H9 (cell line): ENCODE data around the gene ANKRD22. TPM values are rescaled to one million over a fixed set of nuclear protein-coding genes. Genes with fewer than 3 reads are reported as not detected.

Experiments used
- DNase-seq: peaks from one replicate; pipeline ENCODE4 v3.0.0-alpha.2; 2017
- H2AFZ ChIP-seq: one replicate; pipeline ENCODE4 v1.6.1; 2013; ENCODE audit warnings: mild to moderate bottlenecking, low read length, control low read depth, moderate library complexity
- H2AK5ac ChIP-seq: 2 replicates; pipeline ENCODE4 v1.6.1; 2013; ENCODE audit warnings: low read length, control low read depth, mixed read lengths; ENCODE audit not compliant: insufficient read length
- H2BK120ac ChIP-seq: one replicate; pipeline ENCODE4 v1.6.1; 2013; ENCODE audit warnings: low read depth, mild to moderate bottlenecking, low read length, control low read depth, inconsistent platforms; ENCODE audit not compliant: poor library complexity, severe bottlenecking
- H2BK12ac ChIP-seq: 2 replicates; pipeline ENCODE4 v1.6.1; 2013; ENCODE audit warnings: low read length, control low read depth, mixed read lengths, low read depth; ENCODE audit not compliant: insufficient read length
- H2BK15ac ChIP-seq: 2 replicates; pipeline ENCODE4 v1.6.1; 2013; ENCODE audit warnings: low read depth, low read length, control low read depth
- H2BK20ac ChIP-seq: one replicate; pipeline ENCODE4 v1.6.1; 2013; ENCODE audit warnings: low read depth, mild to moderate bottlenecking, low read length, control low read depth, inconsistent platforms; ENCODE audit not compliant: poor library complexity, severe bottlenecking
- H2BK5ac ChIP-seq: 2 replicates; pipeline ENCODE4 v1.6.1; 2013; ENCODE audit warnings: low read length, control low read depth, mixed read lengths; ENCODE audit not compliant: insufficient read length
- H3K14ac ChIP-seq: 2 replicates; pipeline ENCODE4 v1.6.1; 2013; ENCODE audit warnings: low read length, control low read depth; ENCODE audit not compliant: insufficient read depth
- H3K18ac ChIP-seq: 2 replicates; pipeline ENCODE4 v1.6.1; 2013; ENCODE audit warnings: low read depth, mild to moderate bottlenecking, mixed read lengths, low read length, control low read depth; ENCODE audit not compliant: insufficient read length
- H3K23ac ChIP-seq: 2 replicates; pipeline ENCODE4 v1.6.1; 2013; ENCODE audit warnings: low read length, control low read depth, mixed read lengths, low read depth; ENCODE audit not compliant: insufficient read length
- H3K23me2 ChIP-seq: 2 replicates; pipeline ENCODE4 v1.6.1; 2013; ENCODE audit warnings: low read depth, mild to moderate bottlenecking, mixed read lengths, low read length, control low read depth; ENCODE audit not compliant: insufficient read length, poor library complexity, severe bottlenecking
- H3K27ac ChIP-seq: 2 replicates; pipeline ENCODE4 v1.5.1; 2013; ENCODE audit warnings: low read length, control low read depth, mixed read lengths, low read depth; ENCODE audit not compliant: insufficient read length
- H3K27me3 ChIP-seq: 2 replicates; pipeline ENCODE4 v1.6.1; 2013; ENCODE audit warnings: low read length, control low read depth, inconsistent platforms; ENCODE audit not compliant: insufficient read depth
- H3K4ac ChIP-seq: 2 replicates; pipeline ENCODE4 v1.6.1; 2013; ENCODE audit warnings: low read depth, mild to moderate bottlenecking, control low read depth, inconsistent platforms, low read length, moderate library complexity
- H3K4me1 ChIP-seq: 2 replicates; pipeline ENCODE4 v1.6.1; 2013; ENCODE audit warnings: low read length, control low read depth, inconsistent platforms; ENCODE audit not compliant: insufficient read depth
- H3K4me2 ChIP-seq: 2 replicates; pipeline ENCODE4 v1.6.1; 2013; ENCODE audit warnings: low read length, control low read depth, mixed read lengths; ENCODE audit not compliant: insufficient read length, insufficient read depth
- H3K56ac ChIP-seq: 2 replicates; pipeline ENCODE4 v1.6.1; 2013; ENCODE audit warnings: low read depth, mild to moderate bottlenecking, mixed read lengths, low read length, control low read depth; ENCODE audit not compliant: insufficient read length
- H3K79me1 ChIP-seq: 2 replicates; pipeline ENCODE4 v1.6.1; 2013; ENCODE audit warnings: low read depth, mild to moderate bottlenecking, moderate library complexity, low read length, control low read depth, inconsistent platforms; ENCODE audit not compliant: insufficient read depth, poor library complexity, severe bottlenecking
- H3K79me2 ChIP-seq: 2 replicates; pipeline ENCODE4 v1.6.1; 2013; ENCODE audit warnings: low read length, control low read depth, inconsistent platforms; ENCODE audit not compliant: insufficient read depth
- H3K9ac ChIP-seq: 2 replicates; pipeline ENCODE4 v1.6.1; 2013; ENCODE audit warnings: low read length, control low read depth, mixed read lengths; ENCODE audit not compliant: insufficient read length; ENCODE audit errors: extremely low read depth
- H3K9me3 ChIP-seq: one replicate; pipeline ENCODE4 v1.6.1; 2013; ENCODE audit warnings: low read depth, low read length, inconsistent platforms; ENCODE audit not compliant: control insufficient read depth
- H3T11ph ChIP-seq: one replicate; pipeline ENCODE4 v1.6.1; 2013; ENCODE audit warnings: mild to moderate bottlenecking, low read length, control low read depth, inconsistent platforms
- H4K20me1 ChIP-seq: one replicate; pipeline ENCODE4 v1.6.1; 2013; ENCODE audit not compliant: control insufficient read depth, insufficient read length, insufficient read depth
- H4K5ac ChIP-seq: 2 replicates; pipeline ENCODE4 v1.6.1; 2013; ENCODE audit warnings: low read depth, mild to moderate bottlenecking, mixed read lengths, low read length, control low read depth; ENCODE audit not compliant: insufficient read length
- H4K8ac ChIP-seq: replicated peaks from 2 replicates; pipeline ENCODE4 v1.6.1; 2013; ENCODE audit warnings: low read length, control low read depth, mixed read lengths, low read depth; ENCODE audit not compliant: insufficient read length
- H4K91ac ChIP-seq: 2 replicates; pipeline ENCODE4 v1.6.1; 2013; ENCODE audit warnings: low read depth, mild to moderate bottlenecking, moderate library complexity, mixed read lengths, low read length, control low read depth; ENCODE audit not compliant: insufficient read length
- H3K27ac Mint-ChIP-seq, 3 experiments: 2 replicates in 2 of 3; 3 replicates in 1 of 3; pipeline ENCODE4 v1.8.0; 2020 to 2021; ENCODE audit warnings: mixed read lengths in 3 of 3, mild to moderate bottlenecking in 1 of 3, moderate library complexity in 1 of 3
- H3K27me3 Mint-ChIP-seq: 2 replicates; pipeline ENCODE4 v1.8.0; 2021; ENCODE audit warnings: low read depth, mild to moderate bottlenecking, moderate library complexity, mixed read lengths
- H3K36me3 Mint-ChIP-seq, 3 experiments: 2 replicates in 2 of 3; 3 replicates in 1 of 3; pipeline ENCODE4 v1.8.0; 2020 to 2021; ENCODE audit warnings: low read depth in 3 of 3, mixed read lengths in 3 of 3; ENCODE audit not compliant: insufficient read depth in 1 of 3
- H3K4me1 Mint-ChIP-seq, 2 experiments: 2 replicates each; pipeline ENCODE4 v1.8.0; 2020; ENCODE audit warnings: mixed read lengths in 2 of 2
- H3K4me3 Mint-ChIP-seq, 2 experiments: 2 replicates in 1 of 2; 3 replicates in 1 of 2; pipeline ENCODE4 v1.8.0; 2020 to 2021; ENCODE audit warnings: mild to moderate bottlenecking in 2 of 2, mixed read lengths in 2 of 2, moderate library complexity in 1 of 2
- H3K9me3 Mint-ChIP-seq, 2 experiments: 2 replicates in 1 of 2; 3 replicates in 1 of 2; pipeline ENCODE4 v1.8.0; 2020; ENCODE audit warnings: mild to moderate bottlenecking in 2 of 2, mixed read lengths in 2 of 2, moderate library complexity in 1 of 2
- WGBS: extraction: QIAGEN DNeasy Blood & Tissue Kit; methylation state at CpG from one replicate; pipeline ENCODE4 v1.1.7; 2013; ENCODE audit warnings: missing lambda C conversion rate, low lambda C conversion rate, mixed read lengths; ENCODE audit not compliant: insufficient read length; ENCODE audit errors: extremely low coverage; 5-methylcytosine and 5-hydroxymethylcytosine counted together
- total RNA-seq: library from RNA; stranded (reverse); gene quantifications from 2 replicates; pipeline ENCODE4 v1.2.1, GENCODE V29; 2021
- TF ChIP-seq, protein P1 (sequence below): fragments of 200-600 bp; sonication (generic); conservative IDR thresholded peaks from 3 replicates; pipeline ENCODE4 v1.8.0; 2021; ENCODE audit warnings: antibody characterized with exemption, mild to moderate bottlenecking

ANKRD22 gene
- total RNA-seq, 1 experiment from 2014 or later = not detected

GRCh38 chr10:88879534-88880281 is 28.1 kb upstream of the ANKRD22 start, which contains the start of gene STAMBPL1:
STAMBPL1 (plus strand) TSS chr10:88880245; CDS start chr10:88901709, 21,464 bp downstream.
- Histone ChIP-seq H4K91ac (no peak within 1 kb of the TSS), H4K20me1 (no peaks in the 10 kb centered on the region), H2BK120ac (no peak within 1 kb of the TSS), H3T11ph (no peak within 1 kb of the TSS), H3K14ac (peak within 1 kb of the TSS; percentile 71), H3K9me3 (no peaks in the 10 kb centered on the region), H3K4ac (no peak within 1 kb of the TSS), H3K4me2 (peak within 1 kb of the TSS; percentile 89), H2BK15ac (no peak within 1 kb of the TSS), H3K56ac (no peak within 1 kb of the TSS), H3K23ac (no peak within 1 kb of the TSS), H3K27ac (no peak within 1 kb of the TSS), H3K79me1 (no peaks in the 10 kb centered on the region), H3K27me3 (no peaks in the 10 kb centered on the region; the same call in 1 of the 2 replicates), H2AK5ac (no peak within 1 kb of the TSS), H2BK12ac (no peak within 1 kb of the TSS), H2BK20ac (no peak within 1 kb of the TSS), H3K9ac (peak within 1 kb of the TSS; percentile 9), H4K5ac (no peak within 1 kb of the TSS), H3K4me1 (no peaks in the 10 kb centered on the region; the same call in 1 of the 2 replicates), H3K23me2 (peaks cover 11% of the 10 kb centered on the region), H2AFZ (peak within 1 kb of the TSS; percentile 5), H3K18ac (peak within 1 kb of the TSS; percentile 36), H2BK5ac (no peak within 1 kb of the TSS), H3K79me2 (no peaks in the 10 kb centered on the region), H4K8ac (no peak within 1 kb of the TSS)
- Mint-ChIP-seq H3K4me1 (peaks cover 13 to 27% of the 10 kb centered on the region in 2 experiments), H3K27me3 (peaks cover 18% of the 10 kb centered on the region), H3K27ac (peak within 1 kb of the TSS in 2 of 3 experiments; percentile 94 to 98; a peak in 4 of 7 replicates), H3K9me3 (no peaks in the 10 kb centered on the region), H3K4me3 (peak within 1 kb of the TSS; percentile 90 to 93), H3K36me3 (no peaks in the 10 kb centered on the region)
- DNase-seq = no peak
- no CpG with 5 or more reads among the region's 26 CpGs for WGBS
- TF ChIP-seq, protein P1, sequence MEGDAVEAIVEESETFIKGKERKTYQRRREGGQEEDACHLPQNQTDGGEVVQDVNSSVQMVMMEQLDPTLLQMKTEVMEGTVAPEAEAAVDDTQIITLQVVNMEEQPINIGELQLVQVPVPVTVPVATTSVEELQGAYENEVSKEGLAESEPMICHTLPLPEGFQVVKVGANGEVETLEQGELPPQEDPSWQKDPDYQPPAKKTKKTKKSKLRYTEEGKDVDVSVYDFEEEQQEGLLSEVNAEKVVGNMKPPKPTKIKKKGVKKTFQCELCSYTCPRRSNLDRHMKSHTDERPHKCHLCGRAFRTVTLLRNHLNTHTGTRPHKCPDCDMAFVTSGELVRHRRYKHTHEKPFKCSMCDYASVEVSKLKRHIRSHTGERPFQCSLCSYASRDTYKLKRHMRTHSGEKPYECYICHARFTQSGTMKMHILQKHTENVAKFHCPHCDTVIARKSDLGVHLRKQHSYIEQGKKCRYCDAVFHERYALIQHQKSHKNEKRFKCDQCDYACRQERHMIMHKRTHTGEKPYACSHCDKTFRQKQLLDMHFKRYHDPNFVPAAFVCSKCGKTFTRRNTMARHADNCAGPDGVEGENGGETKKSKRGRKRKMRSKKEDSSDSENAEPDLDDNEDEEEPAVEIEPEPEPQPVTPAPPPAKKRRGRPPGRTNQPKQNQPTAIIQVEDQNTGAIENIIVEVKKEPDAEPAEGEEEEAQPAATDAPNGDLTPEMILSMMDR = no peak
